ENCODE results near the gene COX6A1. TPM values are rescaled to one million over a fixed set of nuclear protein-coding genes. Genes with fewer than 3 reads are reported as not detected.

COX6A1 gene
- total and polyA plus RNA-seq, 2 donors from 2014 or later: 331 to 1,697 TPM

DNA sequence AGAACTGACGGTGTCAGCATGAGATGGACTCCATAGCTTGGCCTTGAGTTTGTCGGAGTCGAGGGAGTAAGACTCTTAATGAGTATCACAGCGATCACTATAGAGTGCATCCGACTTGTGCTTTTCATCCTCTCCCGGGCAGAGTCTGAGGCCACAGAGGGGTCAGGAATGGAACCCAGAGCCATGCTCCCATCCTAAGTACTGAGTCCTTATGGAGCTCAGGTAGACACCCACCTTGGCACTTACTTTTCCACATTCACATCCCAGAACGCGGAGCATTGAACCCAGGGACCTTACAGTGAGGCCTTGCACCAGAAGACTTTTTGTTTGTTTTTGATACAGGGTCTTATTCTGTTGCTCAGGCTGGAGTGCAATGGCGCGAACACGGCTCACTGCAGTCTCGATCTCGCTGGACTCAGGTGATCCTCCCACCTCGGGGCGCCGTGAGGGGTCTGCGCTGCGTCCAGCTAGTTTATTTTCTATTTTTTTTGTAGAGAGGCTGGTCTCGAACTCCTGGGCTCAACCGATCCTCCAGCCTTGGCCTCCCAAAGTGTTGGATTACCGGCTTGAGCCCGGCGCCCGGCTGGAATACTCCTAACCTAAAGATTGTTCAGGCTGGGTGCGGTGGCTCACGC, 32.4 kb downstream of the COX6A1 start:
- H3K36me3 ChIP-seq (ENCODE audit: control insufficient read depth in 2 of 3, insufficient read depth in 3 of 3, low read length in 3 of 3): peaks cover 0 to 4% (median 4%) of the 10 kb centered on the region in 3 donors
- H3K9me3 ChIP-seq (ENCODE audit: control insufficient read depth in 2 of 3, insufficient read depth in 1 of 3, low read length in 3 of 3): no peaks in the 10 kb centered on the region
- H3K9ac ChIP-seq (ENCODE audit: low read length in 3 of 3): peak overlapping the region; percentile 26 to 77 (median 70)
- DNase-seq (peak in 3 of 5 donors; percentile 42 to 59 (median 43)), FAIRE-seq (no peak)
- TF ChIP-seq, protein P1, sequence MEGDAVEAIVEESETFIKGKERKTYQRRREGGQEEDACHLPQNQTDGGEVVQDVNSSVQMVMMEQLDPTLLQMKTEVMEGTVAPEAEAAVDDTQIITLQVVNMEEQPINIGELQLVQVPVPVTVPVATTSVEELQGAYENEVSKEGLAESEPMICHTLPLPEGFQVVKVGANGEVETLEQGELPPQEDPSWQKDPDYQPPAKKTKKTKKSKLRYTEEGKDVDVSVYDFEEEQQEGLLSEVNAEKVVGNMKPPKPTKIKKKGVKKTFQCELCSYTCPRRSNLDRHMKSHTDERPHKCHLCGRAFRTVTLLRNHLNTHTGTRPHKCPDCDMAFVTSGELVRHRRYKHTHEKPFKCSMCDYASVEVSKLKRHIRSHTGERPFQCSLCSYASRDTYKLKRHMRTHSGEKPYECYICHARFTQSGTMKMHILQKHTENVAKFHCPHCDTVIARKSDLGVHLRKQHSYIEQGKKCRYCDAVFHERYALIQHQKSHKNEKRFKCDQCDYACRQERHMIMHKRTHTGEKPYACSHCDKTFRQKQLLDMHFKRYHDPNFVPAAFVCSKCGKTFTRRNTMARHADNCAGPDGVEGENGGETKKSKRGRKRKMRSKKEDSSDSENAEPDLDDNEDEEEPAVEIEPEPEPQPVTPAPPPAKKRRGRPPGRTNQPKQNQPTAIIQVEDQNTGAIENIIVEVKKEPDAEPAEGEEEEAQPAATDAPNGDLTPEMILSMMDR (IDR thresholded peaks at IDR 0.05; ENCODE audit: borderline replicate concordance, extremely low read depth, insufficient read depth): no peak
- H3K4me3 ChIP-seq (ENCODE audit: low read length in 3 of 3): peak overlapping the region; percentile 50 to 69 (median 54)
- no peaks in the 10 kb centered on the region for H3K27me3 ChIP-seq (ENCODE audit: control insufficient read depth, insufficient read depth, low read length)
- intact Hi-C loops (cut with DNase I): no loop called here
- H3K4me1 ChIP-seq (ENCODE audit: control insufficient read depth in 2 of 3, insufficient read depth in 2 of 3, low read depth in 1 of 3, low read length in 3 of 3): peaks cover 0 to 5% (median 0%) of the 10 kb centered on the region in 3 donors
- peak overlapping the region in 1 of 2 donors; percentile 6 for H3K27ac ChIP-seq (ENCODE audit: low read depth in 2 of 2, low read length in 2 of 2)

DNA sequence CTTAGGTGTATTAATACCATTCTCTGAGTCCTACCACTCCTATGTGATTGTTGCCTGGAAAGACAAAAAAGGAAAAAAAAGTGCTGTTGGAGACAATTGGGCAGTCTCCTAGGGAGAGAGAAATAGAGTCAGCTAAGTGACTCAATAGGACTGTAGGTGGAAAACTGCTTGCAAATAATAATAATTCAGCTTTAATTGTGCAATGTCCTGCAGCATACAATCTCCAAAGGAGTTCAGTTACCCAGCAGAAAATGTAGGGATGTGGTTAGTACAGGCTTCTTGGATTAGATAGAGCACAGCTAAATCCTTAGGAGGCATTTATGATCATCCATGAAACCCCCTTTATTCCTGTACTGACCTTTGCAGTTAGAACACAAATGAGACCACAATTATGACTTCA, 34.6 kb downstream of the COX6A1 start:
- DNase-seq (no peak), FAIRE-seq (no peak)
- Histone ChIP-seq H3K9ac (ENCODE audit: low read length in 3 of 3) (no peak overlapping the region), H3K9me3 (ENCODE audit: control insufficient read depth in 2 of 3, insufficient read depth in 1 of 3, low read length in 3 of 3) (no peaks in the 10 kb centered on the region), H3K36me3 (ENCODE audit: control insufficient read depth in 2 of 3, insufficient read depth in 3 of 3, low read length in 3 of 3) (no peaks in the 10 kb centered on the region), H3K27ac (ENCODE audit: low read depth in 2 of 2, low read length in 2 of 2) (no peak overlapping the region), H3K4me1 (ENCODE audit: control insufficient read depth in 2 of 3, insufficient read depth in 2 of 3, low read depth in 1 of 3, low read length in 3 of 3) (peaks cover 0 to 5% (median 0%) of the 10 kb centered on the region in 3 donors), H3K27me3 (ENCODE audit: control insufficient read depth, insufficient read depth, low read length) (no peaks in the 10 kb centered on the region), H3K4me3 (ENCODE audit: low read length in 3 of 3) (no peak overlapping the region)
- intact Hi-C loops (cut with DNase I): no loop called here
- TF ChIP-seq, protein P1 (IDR thresholded peaks at IDR 0.05; ENCODE audit: borderline replicate concordance, extremely low read depth, insufficient read depth): no peak

DNA sequence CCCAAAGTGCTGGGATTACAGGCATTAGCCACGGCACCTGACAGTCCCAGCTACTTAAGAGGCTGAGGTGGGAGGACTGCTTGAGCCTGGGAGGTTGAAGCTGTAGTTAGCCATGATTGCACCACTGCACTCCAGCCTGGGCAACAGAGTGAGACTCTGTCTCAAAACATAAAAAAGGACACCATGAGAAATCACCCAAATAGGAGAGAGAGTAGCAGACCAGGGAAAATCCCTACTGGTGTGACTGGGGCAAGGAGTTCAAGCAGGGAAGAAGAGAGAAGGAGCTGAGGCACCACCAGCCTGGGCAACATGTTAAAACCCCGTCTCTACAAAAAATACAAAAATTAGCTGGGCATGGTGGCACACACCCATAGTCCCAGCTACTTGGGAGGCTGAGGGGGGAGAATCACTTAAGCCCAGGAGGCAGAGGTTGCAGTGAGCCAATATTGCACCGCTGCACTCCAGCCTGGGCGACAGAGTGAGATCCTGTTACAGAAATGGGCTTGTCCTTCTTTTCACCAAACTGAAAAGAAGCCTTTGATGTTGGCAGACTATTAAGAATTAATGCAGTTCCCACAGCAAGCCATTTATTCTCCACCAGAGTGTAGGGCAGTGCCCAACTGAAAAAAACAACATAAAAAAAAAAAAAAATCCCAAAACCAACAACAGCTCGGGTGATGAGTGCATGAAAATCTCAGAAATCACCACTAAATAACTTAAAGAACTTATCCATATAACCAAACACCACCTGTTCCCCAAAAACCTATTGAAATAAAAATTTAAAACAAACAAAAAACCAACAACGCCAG, 36.1 kb downstream of the COX6A1 start:
- Histone ChIP-seq H3K9ac (ENCODE audit: low read length in 3 of 3) (no peak overlapping the region), H3K36me3 (ENCODE audit: control insufficient read depth in 2 of 3, insufficient read depth in 3 of 3, low read length in 3 of 3) (no peaks in the 10 kb centered on the region), H3K27ac (ENCODE audit: low read depth in 2 of 2, low read length in 2 of 2) (no peak overlapping the region), H3K4me3 (ENCODE audit: low read length in 3 of 3) (no peak overlapping the region), H3K9me3 (ENCODE audit: control insufficient read depth in 2 of 3, insufficient read depth in 1 of 3, low read length in 3 of 3) (no peaks in the 10 kb centered on the region), H3K4me1 (ENCODE audit: control insufficient read depth in 2 of 3, insufficient read depth in 2 of 3, low read depth in 1 of 3, low read length in 3 of 3) (no peaks in the 10 kb centered on the region), H3K27me3 (ENCODE audit: control insufficient read depth, insufficient read depth, low read length) (no peaks in the 10 kb centered on the region)
- TF ChIP-seq, protein P1 (IDR thresholded peaks at IDR 0.05; ENCODE audit: borderline replicate concordance, extremely low read depth, insufficient read depth): no peak
- intact Hi-C loops (cut with DNase I): no loop called here
- DNase-seq (no peak), FAIRE-seq (no peak)

Data from kidney (tissue), 14 donors.